ENCODE data around the gene CENPH.
"Not testable (repeated sequence)": the region's sequence is repeated elsewhere in the genome, so short reads cannot be mapped to it uniquely, and the experiment has no call there.

Gene CENPH

DNA sequence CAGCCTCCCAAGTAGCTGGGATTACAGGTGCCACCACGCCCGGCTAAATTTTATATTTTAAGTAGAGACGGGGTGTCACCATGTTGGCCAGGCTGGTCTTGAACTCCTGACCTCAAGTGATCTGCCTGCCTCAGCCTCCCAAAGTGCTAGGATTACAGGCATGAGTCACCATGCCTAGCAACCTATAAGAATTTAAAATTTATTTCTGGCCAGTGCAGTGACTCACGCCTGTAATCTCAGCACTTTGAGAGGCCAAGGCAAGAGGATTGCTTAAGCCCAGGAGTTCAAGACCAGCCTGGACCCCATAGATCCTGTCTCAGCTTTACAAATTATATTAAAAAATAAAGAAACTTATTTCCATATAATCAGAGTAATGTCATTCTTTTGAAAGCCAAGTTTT, 66.6 kb downstream of the CENPH start:
- DNase-seq: not testable (repeated sequence)

DNA sequence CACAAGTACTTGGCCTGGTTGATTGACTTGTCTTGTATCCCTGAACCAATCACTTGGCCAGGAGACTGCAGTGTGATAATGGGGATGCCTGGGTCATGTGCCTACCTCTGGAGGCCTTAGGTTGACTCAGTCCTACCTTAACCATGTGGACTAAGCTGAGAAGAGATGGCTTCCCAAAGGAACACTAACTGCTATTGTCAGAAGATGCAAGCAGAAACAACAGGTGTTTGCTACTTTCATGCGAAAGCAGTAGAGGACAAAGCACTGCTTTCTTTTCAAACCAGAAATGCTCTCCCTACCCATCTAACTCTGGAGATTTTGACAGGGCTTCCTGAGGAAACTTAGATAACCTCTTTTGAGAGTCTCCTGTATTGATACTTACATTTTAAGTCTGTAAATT, 68.2 kb downstream of the CENPH start:
- no peak for DNase-seq
